ENCODE results near the gene SLC25A14.

The SLC25A14 gene

DNA sequence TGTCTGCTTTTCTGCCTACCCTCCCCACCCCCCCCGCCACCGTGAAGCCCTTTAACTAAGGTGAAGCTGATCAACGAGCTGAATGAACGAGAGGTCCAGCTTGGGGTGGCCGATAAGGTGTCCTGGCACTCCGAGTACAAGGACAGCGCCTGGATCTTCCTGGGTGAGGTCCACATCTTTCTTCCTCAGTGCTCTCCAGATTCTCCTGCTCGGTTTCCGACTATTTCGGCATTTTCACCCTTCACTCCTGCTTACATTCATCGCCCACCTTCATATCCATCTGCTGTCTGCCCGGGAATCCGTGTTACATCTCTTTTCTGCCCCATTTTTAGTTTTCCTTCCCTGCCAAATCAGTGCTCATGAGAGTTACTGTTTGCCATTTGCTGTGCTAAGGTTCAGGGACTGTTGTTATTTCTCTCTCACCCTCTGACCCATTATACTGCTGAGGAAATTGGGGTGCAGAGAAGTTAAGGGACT lies 62.5 kb downstream of the SLC25A14 start:
- H3K4me3 ChIP-seq (ENCODE audit: low read length): peak overlapping the region; percentile 74
- DNase-seq (ENCODE audit: low read depth): no peak
- TF ChIP-seq, protein P1, sequence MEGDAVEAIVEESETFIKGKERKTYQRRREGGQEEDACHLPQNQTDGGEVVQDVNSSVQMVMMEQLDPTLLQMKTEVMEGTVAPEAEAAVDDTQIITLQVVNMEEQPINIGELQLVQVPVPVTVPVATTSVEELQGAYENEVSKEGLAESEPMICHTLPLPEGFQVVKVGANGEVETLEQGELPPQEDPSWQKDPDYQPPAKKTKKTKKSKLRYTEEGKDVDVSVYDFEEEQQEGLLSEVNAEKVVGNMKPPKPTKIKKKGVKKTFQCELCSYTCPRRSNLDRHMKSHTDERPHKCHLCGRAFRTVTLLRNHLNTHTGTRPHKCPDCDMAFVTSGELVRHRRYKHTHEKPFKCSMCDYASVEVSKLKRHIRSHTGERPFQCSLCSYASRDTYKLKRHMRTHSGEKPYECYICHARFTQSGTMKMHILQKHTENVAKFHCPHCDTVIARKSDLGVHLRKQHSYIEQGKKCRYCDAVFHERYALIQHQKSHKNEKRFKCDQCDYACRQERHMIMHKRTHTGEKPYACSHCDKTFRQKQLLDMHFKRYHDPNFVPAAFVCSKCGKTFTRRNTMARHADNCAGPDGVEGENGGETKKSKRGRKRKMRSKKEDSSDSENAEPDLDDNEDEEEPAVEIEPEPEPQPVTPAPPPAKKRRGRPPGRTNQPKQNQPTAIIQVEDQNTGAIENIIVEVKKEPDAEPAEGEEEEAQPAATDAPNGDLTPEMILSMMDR (conservative IDR thresholded peaks at IDR 0.05; ENCODE audit: low read length): no peak

DNA sequence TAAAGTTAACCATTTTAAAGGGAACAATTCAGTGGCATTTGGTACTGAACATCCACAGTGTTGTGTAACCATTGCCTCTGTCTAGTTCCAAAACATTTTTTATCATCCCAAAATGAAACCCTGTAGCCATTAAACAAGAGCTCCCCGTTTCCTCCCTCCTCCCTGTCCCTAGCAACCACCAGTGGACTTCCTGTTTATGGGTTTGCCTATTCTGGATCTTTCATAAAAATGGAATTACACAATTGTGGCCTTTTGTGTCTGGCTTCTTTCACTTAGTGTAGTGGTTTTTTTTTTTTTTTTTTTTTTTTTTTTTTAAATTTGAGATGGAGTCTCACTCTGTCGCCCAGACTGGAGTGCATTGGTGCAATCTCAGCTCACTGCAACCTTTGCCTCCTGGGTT lies 73.7 kb downstream of the SLC25A14 start:
- no peak overlapping the region for H3K4me3 ChIP-seq (ENCODE audit: low read length)
- peak; percentile 38 for DNase-seq (ENCODE audit: low read depth)
- TF ChIP-seq, protein P1 (conservative IDR thresholded peaks at IDR 0.05; ENCODE audit: low read length): no peak

DNA sequence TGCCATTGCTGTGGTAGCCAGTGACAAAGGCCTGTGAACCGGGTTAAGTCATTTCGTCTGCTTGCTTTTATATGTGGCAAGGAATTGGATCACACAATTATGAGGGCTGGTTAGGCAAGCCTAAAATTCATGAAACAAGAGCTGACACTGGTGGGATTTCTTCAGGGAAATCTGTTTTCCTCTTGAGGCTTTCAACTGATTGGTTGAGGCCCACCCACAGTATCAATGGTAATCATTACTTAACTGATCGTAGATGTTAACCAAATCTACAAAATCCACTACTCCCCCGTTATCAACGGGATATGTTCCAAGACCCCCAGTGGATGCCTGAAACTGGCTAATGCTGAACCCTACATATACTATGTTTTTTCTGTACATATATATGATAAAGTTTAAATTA lies 75.1 kb downstream of the SLC25A14 start:
- no peak overlapping the region for H3K4me3 ChIP-seq (ENCODE audit: low read length)
- TF ChIP-seq, protein P1 (conservative IDR thresholded peaks at IDR 0.05; ENCODE audit: low read length): no peak
- no peak for DNase-seq (ENCODE audit: low read depth)

DNA sequence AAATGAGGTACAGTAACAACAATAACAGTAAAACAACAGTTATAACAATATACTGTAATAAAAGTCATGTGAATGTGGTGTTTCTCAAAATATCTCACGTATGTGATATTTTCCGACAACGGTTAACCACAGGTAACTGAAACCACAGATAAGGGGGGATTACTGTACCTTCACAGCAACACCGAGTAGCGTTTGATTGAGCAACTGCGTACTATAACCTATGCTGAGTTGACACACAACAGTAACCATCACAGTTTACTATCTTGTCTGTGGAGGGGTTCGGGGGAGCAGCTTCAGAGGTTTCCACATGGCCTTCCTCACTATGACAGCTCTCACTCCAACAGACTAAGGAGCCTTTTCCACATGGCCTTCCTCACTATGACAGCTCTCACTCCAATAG lies 75.5 kb downstream of the SLC25A14 start:
- TF ChIP-seq, protein P1 (conservative IDR thresholded peaks at IDR 0.05; ENCODE audit: low read length): no peak
- H3K4me3 ChIP-seq (ENCODE audit: low read length): no peak overlapping the region
- DNase-seq (ENCODE audit: low read depth): no peak

DNA sequence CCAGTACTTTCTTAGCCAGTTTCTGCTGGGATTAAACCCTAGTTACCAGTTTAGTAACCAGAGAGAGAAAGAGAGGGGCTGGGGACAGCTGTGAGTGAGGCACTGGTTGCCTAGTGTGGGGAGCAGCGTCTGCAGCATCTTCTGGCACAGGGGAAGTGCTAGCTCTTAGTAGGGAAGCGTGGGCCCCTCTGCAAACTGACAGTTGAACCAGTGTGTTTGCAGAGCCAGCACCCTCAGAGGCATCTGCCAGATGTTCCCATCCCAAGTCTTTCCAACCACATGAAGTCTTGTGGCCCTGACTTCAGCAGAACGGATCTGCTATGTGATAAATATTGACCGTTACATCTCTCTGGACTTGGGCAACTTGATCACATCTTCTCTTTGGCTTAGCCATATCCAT lies 77.1 kb downstream of the SLC25A14 start:
- TF ChIP-seq, protein P1 (conservative IDR thresholded peaks at IDR 0.05; ENCODE audit: low read length): no peak
- DNase-seq (ENCODE audit: low read depth): no peak
- H3K4me3 ChIP-seq (ENCODE audit: low read length): no peak overlapping the region

DNA sequence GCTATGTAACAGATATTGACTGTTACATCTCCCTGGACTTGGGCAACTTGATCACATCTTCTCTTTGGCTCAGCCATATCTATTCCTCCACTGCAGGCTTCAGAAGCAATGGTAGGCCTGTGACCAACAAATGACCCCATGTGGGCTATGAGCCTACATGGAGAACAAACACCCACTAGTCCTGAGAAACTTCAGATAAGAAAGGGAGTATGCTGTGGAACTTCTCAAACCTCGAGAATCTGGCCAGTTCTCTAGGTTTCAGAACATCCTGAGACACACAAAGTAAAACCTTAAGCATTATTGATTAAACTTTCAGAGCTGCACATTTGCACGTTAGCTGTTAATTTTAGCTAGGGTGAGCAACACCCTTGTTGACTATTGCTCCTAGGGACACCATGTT lies 78.3 kb downstream of the SLC25A14 start:
- no peak overlapping the region for H3K4me3 ChIP-seq (ENCODE audit: low read length)
- no peak for DNase-seq (ENCODE audit: low read depth)
- TF ChIP-seq, protein P1 (conservative IDR thresholded peaks at IDR 0.05; ENCODE audit: low read length): no peak

DNA sequence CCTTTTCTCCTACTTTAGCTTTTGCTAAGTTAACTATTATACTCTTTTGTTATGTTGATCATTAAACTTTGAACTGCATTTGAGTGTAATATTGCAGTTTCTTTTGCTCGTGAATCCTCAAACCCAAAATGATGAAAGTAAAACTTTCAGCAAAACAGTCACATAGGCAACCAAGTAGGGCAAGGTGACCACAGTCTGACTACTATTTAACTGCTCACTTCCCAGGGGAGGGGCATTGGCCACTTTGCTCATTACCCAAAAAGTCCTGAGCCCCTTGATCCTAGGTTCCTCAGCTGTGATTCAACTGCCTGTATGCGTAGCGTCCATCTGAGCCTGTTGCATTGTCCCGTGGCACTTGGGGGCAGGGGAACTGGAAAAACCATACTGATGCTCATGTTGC lies 79.0 kb downstream of the SLC25A14 start:
- no peak overlapping the region for H3K4me3 ChIP-seq (ENCODE audit: low read length)
- TF ChIP-seq, protein P1 (conservative IDR thresholded peaks at IDR 0.05; ENCODE audit: low read length): no peak
- DNase-seq (ENCODE audit: low read depth): no peak
